HG03159 (cell line): ENCODE results near the gene RMRP.
A peak's percentile ranks its signal among the peaks of the same experiment; 100 is the strongest.

Experiments used
- ATAC-seq: cut with Tn5 transposase; IDR thresholded peaks from one replicate; pipeline ENCODE4 v1.9.1; 2021; ENCODE audit warnings: mild to moderate bottlenecking, moderate library complexity; ENCODE audit not compliant: unreplicated experiment

Gene RMRP

DNA sequence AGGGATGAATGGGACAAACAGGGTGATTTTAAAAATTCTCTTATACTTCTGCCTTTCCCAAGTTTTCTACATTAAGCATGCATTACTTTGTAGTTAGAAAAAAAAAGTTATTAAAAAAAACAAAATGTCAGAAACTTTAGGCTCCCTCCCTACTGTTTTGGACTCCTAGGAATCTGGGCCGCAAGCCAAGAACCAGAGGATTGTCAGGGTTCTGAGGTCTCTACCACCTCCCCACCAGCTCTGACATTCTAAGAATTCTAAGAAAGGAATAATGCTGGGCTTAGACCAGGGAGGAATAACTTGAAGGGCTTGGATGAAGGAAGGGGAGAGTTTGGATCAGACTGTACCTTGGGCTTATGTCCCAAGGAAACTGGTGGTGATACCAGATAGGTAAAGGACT is 8.2 kb upstream of the RMRP start:
- ATAC-seq, result no peak

DNA sequence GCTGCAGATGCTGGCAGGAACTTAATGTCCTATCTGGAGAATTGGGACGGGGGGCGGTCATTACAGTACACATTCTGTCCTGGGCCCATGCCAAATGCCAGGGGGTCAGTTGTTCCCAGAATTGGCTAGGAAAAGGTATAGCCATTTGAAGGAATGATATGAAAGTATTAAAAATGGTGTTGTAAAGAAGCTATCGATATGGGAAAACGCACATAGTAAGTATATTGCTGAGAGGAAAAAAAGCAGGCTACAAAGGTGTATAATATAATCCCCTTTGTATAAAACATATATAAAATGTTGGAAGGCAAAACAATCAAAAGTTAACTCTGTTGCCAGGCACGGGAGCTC is 7.6 kb upstream of the RMRP start:
- no peak for ATAC-seq

DNA sequence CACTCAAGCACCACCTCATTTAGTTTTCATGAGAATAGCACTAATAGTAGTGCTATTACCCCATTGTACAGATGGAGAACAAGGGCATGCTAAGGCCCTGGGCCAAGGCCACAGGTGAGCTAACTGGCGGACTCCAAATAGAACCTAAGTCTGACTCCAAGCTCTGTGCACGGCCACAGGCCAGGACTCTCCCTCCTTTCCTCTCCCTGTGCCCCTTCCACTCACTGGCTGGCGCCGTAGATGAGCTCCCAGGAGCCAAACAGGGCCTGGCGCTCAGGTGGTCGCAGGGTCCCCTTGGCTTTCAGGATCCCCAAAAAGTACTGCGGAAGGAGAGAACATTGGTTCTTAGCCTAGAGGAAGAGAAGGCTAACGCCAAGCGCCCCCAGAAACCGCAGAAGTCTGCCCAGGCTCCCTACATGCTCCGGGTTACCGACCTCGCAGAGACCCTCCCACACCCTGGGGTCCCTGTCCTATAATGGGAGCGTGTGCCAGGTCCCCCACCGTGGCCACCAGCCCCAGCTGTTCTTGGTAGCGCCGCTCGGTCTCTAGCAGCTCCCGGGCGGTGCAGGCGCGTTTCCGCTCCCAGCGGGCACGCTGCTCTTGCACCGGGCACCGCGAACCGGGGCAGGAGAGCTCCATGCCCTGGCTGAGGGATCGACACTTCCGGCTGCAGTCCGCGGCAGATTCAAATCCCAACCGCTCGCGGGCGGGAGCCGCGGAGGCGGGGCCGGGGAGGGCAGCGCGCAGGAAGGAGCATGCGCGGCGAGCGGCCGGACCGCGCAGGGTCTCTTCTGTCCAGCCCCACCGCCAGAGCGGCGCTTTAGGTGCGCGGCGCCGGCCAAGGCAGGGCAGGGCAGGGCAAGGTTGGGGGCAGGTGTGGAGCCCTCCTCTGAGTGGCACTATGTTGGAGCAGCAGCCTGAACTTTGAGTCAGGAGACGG is 7.0 kb upstream of the RMRP start, which contains the start of gene ARHGEF39:
ARHGEF39 (minus strand) TSS at position 665 of the 940 bp plus-strand sequence; CDS start at position 639, 26 bp downstream.
- ATAC-seq, result peak; percentile 66

DNA sequence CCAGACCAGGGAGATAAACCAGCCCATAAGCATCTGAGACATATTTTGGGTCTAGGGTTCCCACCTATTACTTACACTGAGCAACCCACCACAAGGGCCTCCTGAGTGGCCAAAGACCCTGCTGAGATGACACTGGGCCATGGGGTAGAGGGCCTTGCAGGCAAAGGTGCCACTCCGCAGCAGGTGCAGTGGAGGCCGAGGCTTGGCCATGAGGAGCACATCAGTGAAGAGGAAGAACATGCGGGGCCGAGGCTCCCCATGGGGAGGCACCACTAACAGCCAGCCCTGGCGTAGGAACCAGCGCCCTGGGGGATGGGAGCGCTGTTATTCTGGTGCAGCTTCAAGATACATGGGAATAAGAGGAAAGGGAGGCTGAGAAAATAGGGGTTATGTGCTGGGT is 4.6 kb upstream of the RMRP start:
- no peak for ATAC-seq

DNA sequence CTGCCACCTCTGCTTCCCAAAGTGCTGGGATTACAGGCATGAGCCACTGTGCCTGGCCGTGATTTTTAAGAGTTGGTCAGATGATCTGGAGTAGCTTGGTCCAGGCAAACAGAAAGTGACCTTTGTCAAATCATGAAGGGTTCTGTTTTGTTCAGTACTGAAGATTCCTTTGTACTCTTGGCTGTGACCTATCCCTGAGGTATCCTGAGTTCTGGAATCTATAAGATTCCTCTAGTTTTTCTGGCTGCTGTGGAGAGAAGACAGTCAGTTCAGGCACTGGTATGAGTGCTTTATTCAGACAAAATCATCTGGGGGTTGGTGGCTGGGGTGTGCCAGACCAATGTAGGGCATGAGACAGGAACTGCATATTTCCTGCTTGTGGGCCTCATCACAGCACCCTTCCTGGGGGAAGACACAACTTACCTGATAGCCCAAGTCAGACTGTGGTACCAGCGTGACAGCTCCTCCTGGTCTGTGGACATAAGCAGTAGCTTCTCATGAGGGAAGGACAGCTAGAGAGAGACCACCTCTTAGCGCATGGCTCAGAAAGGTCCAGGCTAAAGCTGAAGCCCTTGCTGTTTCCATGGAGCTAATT is 4.0 kb upstream of the RMRP start:
- no peak for ATAC-seq

DNA sequence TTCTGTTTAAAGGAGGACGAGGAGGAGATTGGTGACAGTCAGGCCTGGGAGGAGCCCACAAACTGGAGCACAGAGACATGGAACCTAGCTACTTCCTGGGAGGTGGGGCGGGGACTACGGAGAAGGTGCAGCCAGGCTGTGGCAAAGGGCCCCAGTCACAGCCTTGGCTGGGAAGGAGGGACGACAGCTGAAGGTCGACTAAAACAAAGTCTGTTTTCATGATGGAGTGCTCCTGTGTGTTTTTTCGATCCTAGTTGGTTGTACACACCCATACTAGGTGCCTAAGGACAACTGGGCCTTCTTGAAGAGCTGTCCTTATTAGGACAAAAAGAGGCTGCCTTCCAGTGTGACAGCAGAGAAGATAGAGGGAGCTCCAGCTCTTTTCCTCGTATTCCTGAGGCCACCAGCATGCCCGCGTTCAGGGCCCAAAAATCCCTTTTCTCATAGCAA is 3.2 kb upstream of the RMRP start:
- no peak for ATAC-seq

DNA sequence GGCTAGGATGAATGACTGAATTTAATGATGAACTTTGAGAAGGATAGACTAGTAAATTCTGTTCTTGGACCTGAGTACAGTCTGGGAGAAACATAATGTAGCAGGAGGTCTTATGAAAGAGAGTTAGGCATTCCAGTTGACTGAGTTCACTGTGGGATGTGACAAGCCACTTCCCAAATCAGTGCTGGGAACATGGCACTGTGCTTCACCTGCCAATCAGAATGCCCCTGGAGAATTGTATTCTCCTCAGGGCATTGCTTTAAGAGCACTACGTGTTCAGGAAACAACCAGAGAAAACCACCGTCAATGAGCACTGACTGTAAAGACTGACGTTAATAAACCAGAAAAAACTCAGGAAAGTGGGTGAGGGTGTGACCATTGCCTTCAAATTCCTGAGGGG is 1.5 kb upstream of the RMRP start:
- no peak for ATAC-seq

DNA sequence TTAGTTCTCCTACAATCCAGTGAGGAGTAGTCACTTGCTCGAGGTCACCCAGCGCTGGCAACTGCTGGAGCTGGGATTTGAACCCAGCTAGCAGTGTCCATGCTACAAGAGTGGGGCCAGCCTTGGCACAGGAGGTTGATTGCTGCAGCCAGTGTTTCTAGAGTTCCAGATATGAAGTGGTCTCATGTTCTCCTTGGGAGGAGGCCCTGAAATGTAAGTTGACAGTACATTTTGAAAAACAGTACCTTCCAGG is 1.1 kb upstream of the RMRP start:
- ATAC-seq, result no peak

DNA sequence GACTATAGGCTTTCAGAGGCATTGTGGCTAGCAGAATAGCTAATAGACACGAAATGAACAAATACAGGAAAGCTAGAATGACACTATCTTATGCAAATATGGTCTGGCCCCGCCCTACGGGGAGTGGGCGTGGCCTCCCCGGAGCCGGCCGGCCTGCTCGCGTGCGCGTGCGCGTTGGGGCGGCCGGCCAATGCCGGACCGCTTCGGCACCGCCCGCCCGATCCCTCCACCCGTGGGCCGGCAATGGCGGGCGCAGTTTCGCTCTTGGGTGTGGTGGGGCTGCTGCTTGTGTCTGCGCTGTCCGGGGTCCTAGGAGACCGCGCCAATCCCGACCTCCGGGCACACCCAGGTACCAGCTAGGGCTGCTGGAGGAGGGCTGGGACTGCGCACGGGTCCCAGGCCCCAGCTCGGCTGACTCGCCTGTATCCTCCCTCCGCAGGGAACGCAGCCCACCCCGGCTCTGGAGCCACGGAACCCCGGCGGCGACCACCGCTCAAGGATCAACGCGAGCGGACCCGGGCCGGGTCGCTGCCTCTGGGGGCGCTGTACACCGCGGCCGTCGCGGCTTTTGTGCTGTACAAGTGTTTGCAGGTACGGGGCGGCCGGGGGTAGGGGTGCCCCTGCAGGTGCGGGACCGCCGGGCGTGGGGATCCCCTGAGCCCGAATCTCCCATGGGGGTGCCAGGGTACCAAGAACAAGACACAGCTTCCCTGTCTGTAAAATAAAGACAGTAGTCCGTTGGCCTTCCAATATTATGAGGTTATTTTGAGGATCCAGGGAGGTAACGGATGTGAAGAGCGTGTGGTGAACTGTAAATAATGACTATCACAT is 533 bp upstream of the RMRP start, which contains the start of gene CCDC107:
CCDC107 (plus strand) TSS at position 156 of the 831 bp plus-strand sequence; CDS start at position 244, 88 bp downstream.
- ATAC-seq, result peak; percentile 61

DNA sequence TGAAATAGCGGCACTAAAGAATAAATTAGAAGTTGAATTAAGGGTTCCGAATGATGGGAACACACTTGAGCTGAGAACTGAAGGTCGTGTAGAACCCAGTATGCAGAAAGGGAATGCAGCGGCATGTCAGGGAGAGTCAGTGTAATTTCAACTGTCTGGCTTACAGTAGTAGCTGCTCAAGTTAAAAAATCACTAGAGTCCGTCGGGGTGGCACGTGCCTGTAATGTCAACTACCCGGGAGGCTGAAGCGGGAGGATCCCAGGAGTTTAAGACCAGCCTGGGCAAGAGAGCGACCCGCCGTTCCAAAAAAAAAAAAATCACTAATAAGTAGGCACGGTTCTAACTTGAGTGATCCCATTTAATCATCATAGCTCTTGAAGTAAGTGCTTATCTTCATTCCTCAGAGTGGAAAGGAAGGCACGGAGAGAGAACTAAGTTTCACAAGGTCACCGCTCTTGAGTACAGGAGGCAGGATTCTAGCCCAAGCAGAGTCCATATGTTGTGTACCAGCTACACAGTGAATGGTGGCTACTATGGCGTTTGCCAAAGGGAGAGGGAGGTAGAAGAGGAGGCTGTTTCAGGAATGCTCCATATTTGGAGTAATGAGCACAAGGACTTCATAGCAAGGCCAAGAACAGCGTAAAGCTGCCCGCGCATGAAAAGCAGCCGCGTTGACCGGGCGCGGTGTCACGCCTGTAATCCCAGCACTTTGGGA is 831 bp downstream of the RMRP start:
- ATAC-seq, result no peak

DNA sequence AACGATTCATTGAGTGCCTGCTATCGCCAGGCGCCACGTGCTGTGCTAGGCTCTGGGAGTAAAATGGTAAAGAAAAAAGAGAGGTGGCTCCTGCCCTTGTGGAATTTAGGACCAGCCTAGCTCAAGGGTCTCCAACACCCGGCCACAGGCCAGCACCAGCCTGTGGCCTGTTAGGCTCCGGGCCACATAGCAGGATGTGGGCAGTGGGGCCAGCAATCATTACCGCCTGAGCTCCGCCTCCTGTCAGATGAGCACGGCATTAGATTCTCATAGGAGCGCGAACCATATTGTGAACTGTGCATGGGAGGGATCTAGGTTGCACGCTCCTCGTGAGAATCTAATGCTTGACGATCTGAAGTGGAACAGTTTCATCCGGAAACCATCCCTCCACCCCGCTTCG is 1.5 kb downstream of the RMRP start:
- ATAC-seq, result no peak

DNA sequence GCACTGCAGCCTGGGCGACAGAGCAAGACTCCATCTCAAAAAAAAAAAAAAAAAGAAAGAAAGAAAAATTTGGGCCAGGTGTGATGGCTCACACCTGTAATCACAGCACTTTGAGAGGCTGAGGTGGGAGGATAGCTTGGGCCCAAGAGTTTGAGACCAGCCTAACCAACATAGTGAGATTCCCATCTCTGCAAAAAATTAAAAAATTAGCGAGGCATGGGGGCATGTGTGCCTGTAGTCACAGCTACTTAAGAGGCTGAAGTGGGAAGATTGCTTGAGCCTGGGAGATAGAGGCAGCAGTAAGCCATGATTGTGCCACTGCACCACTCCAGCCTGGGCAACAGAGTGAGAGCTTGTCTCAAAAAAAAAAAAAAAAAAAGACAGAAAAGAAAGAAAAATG is 4.2 kb downstream of the RMRP start:
- no peak for ATAC-seq

DNA sequence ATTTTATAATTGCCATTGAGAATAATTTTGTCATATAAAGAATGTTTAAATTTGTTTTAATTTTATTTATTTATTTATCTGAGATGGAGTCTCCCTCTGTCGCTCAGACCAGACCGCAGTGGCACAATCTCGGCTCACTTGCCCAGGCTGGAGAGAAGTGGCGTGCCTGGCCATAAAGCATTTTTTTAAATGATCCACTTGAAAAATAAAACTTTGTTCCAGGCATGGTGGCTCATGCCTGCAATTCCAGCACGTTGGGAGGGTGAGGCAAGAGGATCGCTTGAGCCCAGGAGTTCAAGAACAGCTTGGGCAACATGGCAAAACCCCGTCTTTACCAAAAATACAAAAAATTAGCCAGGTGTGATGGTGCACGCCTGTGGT is 5.0 kb downstream of the RMRP start:
- no peak for ATAC-seq

DNA sequence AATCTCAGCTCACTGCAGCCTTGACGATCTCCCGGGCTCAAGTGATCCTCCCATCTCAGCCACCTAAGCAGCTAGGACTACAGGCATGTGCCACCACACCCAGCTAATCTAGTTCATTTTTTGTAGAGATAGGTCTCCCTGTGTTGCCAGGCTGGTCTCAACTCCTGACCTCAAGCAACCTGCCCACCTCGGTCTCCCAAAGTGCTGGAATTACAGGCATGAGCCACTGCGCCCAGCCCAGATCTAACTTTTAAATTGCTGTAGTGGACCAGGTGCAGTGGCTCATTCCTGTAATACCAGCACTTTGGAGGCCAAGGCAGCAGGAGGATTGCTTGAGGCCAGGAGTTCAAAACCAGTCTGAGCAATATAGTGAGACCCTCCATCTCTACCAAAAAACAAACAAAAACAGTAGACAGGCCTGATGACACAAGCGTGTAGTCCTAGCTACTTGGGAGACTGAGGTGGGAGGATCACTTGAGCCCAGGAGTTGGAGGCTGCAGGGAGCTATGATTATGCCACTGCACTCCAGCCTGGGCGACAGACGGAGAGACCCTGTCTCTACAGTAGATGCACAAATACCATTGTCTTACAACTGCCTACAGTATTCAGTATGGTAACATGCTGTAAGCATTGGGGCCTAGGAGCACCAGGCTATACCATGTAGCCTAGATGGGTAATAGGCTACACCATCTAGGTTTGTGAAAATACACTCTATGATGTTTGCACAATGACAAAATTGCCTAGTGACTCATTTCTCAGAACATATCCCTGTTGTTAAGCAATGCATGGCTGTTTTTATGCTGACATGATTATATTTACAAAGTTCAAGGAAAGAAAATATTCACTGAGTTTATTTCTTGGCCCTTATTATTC is 5.6 kb downstream of the RMRP start:
- no peak for ATAC-seq

DNA sequence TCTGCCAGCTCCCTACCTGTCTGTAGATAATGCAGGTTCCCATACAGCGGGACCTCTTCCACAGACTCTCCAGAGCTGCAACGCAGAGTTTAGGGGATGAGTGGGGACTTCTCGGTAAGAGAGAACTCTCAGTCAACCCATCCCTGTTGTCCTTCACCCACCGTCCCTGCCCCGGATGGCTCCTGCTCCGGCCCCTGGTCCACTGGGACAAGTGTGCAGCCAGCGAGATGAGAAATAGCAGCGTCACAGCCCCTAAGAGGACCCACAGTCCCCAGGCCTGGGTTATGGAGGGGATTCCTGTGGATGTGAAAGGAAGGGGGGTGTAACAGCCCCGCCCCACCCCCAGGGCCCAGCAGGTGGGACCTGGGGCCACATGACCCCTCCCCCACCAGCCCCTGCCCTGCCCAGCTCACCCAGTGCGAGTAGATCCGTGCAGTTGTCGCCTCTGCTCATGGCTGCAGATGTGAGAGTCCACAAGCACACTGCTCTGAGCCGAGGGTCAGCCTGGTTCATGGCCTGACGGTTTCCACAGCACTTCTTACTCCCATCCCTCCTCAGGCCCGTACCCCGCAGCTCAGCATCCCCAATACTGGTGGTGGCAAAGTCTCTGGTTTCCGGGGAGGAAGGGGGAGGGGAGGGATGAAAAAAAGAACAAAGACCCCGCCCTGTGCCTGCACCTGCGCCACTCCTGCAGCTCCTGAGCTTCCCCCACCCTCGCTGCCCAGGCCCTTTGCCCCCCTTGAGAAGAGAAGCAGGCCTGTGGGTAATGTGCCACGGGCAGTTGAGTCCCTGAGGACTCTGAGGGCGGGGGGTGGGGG is 7.3 kb downstream of the RMRP start, which contains the start of gene SIT1:
SIT1 (minus strand) TSS at position 591 of the 818 bp plus-strand sequence; CDS start at position 513, 78 bp downstream.
- no peak for ATAC-seq

DNA sequence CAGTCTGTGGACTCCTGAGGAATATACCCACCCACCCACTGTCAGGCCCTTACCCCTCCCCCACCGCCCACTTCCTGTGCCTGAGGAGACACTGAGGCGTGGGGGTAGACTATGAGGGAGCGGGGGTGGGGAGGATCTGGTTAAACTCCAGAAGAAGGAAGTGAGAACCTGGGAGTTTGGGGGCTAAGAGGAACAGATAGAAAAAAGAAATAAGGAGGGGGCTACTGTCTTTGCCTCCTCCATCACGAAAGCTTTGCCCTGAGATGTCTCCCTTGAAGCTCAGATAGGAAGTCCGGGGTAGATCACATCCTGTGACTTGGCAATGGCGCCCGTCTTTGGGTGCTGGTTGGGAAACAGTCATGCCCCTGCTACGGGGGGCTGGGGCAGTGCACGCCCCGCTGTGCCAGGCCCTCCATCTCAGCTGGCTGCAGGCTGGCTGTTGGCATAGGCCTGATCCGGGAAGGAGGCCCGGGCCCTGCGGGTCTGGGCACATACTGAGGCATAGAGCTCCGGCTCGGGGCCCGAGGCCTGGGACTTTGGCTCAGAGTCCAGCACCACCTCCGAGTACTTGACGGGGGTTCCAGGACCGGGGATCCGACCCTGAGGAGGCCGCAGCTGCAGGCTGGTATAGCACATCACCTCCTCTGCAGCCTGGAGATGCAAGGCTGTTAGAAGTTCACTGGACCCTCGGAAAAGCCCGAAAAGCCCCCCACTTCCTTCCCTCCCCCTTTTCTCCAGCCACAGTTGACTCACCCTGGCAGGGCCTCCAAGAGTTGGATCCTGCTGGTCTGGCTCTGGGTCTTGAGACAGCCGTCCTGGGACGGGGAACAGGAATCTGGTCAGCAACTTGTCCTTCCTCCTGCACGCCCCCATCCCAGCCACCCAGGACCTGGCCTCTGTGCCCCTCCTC is 8.1 kb downstream of the RMRP start:
- ATAC-seq, result no peak

DNA sequence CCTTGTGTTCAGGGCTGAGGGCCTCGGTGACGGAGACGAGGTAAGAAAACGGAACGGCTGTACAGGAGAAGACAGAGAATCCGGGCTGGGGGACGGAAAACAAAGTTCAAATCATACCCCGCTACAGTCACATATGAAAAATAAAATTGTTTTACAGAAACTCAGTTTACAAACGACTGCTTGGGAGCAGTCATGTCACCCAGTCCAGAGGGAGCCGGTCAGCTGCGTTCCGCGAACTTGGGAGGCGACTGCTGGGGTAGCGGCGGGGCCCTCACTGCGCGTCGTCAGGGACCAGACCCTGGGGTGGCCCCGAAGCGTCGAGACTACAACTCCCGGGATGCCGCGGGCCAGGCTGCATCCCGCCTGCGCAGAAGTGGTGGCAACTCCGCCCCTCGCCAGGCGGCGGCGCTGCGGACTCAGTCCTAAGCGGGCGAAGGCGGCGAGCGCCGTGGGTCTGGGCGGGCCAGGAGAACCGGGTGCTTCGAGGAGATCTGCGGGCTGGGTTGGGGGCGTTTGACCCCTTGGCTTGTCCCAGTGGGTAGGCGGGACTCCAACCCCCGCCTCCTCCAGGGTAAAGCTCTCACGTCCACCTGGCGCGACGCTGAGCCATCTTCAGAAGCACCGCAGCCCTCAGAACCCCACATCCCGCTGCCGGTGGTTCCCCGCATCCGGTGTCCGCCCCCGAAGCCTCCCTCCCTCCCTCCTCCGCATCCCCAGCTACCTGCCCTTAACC is 11.1 kb downstream of the RMRP start:
- ATAC-seq, result peak; percentile 79
